ENCODE measurements around the gene ABCA3.
"Not testable (repeated sequence)": the region's sequence is repeated elsewhere in the genome, so short reads cannot be mapped to it uniquely, and the experiment has no call there.

The ABCA3 gene

GRCh38 chr16:2340564-2341455 is at the start of gene ABCA3:
Gene ABCA3, minus strand, starts transcription at chr16:2340728. Its CDS starts 14,262 bp downstream, at chr16:2326466.
- peak; percentile 50 for TF ChIP-seq POLR2A (IDR thresholded peaks at IDR 0.05; ENCODE audit: low read depth, low read length)
- DNase-seq (ENCODE audit: insufficient read length, low spot score) (peak; percentile 98), FAIRE-seq (peak; percentile 89)

DNA sequence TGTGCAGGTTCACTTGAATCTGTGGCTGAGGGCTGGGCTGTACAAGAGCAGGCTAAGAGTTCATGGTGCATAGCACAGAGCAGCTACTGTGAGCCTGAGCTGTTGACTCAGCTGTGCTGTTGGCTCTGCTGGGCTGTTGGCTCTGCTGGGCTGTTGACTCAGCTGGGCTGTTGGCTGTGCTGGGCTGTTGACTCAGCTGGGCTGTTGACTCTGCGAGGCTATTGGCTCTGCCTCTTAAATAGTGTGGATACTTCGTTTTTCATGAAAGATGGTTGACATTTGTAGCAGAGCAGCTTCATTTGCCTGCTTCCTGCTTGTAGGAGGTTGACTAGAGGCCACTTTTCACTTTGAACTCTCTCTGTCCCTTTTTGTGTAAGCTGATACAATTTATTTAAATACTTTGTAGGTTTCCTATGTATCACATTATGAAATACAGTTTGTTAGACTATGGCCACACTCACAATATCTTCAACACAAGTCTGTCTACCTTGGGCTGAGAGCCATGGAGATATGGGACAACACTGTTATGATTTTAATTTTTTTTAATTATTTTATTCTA is 48.4 kb upstream of the ABCA3 start:
- DNase-seq (ENCODE audit: insufficient read length, low spot score) (no peak), FAIRE-seq (no peak)
- TF ChIP-seq POLR2A (IDR thresholded peaks at IDR 0.05; ENCODE audit: low read depth, low read length): no peak

DNA sequence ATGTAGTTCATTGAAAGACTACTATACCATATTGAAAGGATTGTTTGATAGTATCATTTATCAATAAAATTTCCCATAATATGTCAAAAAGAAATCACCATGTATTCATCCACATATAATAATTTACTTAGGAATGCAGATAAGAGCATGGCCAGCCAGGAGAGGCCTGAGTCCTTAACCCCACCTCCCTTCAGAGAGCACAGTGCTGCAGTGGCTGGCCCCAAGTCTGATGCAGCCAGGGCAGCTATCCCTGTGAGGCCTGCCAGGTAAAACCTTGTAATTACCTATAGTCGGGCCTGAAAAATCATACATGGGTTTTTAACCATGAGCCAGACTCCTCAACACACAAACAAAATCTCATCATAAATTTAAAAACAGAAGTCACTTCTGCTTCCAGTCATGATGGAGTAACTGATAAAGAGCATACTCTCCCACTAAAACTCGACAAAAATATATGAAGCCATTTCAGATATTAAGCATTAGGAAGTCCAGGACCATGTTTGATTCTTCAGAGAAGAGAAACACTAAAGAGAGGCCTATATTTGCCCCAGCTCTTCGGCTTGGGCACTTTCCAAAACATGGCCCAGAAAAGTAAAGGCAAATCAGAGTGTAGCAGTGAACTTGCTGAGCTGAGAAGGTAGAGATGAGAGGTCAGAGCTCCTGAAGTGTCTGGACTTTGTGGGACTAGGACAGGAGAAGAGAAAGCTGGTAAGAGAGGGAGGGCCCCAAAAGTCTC is 47.8 kb upstream of the ABCA3 start:
- TF ChIP-seq POLR2A (IDR thresholded peaks at IDR 0.05; ENCODE audit: low read depth, low read length): no peak
- FAIRE-seq: no peak
- DNase-seq (ENCODE audit: insufficient read length, low spot score): no peak

DNA sequence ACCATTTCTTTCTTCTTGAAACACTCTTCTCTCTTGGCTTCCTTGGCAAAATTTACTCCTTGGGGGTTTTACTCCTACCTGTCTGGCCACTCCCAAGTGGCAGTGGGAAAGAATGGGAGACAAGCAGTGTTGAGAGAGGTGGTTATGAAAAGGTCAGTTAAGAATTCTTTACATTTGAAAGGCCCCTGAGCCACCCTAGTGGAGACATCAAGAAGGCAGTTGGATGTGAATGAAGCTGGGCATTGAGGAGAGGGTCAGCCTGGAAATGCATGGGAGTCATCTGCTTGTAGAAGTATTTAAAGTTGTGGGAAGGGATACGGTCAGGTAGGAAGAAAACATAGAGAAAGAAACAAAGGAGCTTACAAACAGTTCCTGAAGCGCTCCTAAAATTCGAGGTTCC is 46.5 kb upstream of the ABCA3 start:
- no peak for FAIRE-seq
- DNase-seq (ENCODE audit: insufficient read length, low spot score): no peak

DNA sequence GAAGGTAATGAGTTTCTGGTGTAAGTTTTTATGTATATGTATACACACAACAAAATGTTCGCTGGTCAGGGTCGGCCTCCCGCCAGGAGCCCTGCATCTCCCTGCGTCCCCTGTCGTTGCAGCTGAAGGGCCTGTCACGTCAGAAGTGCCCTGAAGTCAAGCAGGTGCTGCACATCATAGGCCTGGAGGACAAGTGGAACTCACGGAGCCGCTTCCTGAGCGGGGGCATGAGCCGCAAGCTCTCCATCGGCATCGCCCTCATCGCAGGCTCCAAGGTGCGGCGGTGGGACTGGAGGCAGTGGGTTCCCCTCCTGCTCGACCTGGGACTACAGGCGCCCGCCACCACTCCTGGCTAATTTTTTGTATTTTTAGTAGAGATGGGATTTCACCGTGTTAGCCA is 45.5 kb upstream of the ABCA3 start:
- FAIRE-seq; DNase-seq (ENCODE audit: insufficient read length, low spot score): not testable (repeated sequence)

More for the DNA sequence above, 46.5 kb upstream of the ABCA3 start:
- TF ChIP-seq POLR2A (IDR thresholded peaks at IDR 0.05; ENCODE audit: low read depth, low read length): no peak

DNA sequence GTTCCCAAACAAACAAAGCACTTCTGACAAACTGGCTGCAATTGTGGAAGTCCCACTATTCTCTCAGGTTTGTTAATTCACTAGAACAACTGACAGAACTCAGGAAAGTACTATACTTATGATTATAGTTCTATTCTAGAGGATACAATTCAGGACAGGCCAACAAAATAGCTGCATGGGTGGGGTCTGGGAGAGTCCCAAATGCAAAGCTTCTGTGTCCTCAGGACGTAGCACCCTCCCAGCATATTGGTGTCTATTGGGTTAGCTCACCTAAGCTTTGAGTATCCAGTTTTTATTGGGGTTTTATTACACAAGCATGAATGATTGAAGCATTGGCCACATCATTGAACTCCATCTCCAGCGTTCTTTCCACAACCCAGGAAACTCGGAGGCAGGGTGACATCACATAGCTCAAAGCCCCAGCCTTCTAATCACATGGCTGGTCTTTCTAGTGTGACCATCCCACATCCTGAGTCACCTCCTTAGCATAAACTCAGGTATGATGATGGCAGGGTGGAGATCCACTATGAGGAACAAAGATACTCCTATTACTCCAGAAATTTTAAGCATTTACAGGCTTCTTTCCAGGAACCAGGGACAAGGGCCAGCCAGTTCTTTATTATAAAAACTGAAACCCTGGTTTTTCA is 44.8 kb upstream of the ABCA3 start:
- DNase-seq (ENCODE audit: insufficient read length, low spot score) (no peak), FAIRE-seq (no peak)
- no peak for TF ChIP-seq POLR2A (IDR thresholded peaks at IDR 0.05; ENCODE audit: low read depth, low read length)

GRCh38 chr16:2384426-2384825 is 43.9 kb upstream of the ABCA3 start:
- no peak for DNase-seq (ENCODE audit: insufficient read length, low spot score)
- no peak for FAIRE-seq
- TF ChIP-seq POLR2A (IDR thresholded peaks at IDR 0.05; ENCODE audit: low read depth, low read length): no peak

GRCh38 chr16:2383501-2383900 is 43.0 kb upstream of the ABCA3 start:
- no peak for TF ChIP-seq POLR2A (IDR thresholded peaks at IDR 0.05; ENCODE audit: low read depth, low read length)
- no peak for DNase-seq (ENCODE audit: insufficient read length, low spot score)

GRCh38 chr16:2374644-2375043 is 34.1 kb upstream of the ABCA3 start:
- DNase-seq (ENCODE audit: insufficient read length, low spot score) (no peak), FAIRE-seq (no peak)
- no peak for TF ChIP-seq POLR2A (IDR thresholded peaks at IDR 0.05; ENCODE audit: low read depth, low read length)

More at GRCh38 chr16:2383501-2383900, 43.0 kb upstream of the ABCA3 start:
- FAIRE-seq: no peak

GRCh38 chr16:2373176-2373575 is 32.6 kb upstream of the ABCA3 start:
- FAIRE-seq (no peak), DNase-seq (ENCODE audit: insufficient read length, low spot score) (no peak)
- TF ChIP-seq POLR2A (IDR thresholded peaks at IDR 0.05; ENCODE audit: low read depth, low read length): no peak

DNA sequence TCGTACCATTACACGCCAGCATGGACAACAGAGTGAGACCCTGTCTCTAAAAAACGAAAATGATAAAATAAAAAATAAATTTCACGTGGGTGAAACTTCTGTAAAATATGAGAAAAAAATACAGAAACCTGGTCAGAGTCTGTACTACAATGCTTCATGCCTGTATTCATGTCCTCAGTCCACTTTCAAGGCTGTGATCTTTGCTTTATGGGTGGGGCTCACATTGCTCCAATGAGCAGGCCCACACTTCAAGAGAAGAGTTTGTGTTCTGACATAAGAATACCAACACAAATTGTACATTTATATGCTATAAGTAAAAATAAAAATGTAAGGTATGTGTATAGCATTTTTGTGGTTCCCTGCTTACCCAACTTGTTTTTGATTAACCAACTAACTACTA is 32.2 kb upstream of the ABCA3 start:
- DNase-seq (ENCODE audit: insufficient read length, low spot score): no peak
- no peak for TF ChIP-seq POLR2A (IDR thresholded peaks at IDR 0.05; ENCODE audit: low read depth, low read length)
- no peak for FAIRE-seq

DNA sequence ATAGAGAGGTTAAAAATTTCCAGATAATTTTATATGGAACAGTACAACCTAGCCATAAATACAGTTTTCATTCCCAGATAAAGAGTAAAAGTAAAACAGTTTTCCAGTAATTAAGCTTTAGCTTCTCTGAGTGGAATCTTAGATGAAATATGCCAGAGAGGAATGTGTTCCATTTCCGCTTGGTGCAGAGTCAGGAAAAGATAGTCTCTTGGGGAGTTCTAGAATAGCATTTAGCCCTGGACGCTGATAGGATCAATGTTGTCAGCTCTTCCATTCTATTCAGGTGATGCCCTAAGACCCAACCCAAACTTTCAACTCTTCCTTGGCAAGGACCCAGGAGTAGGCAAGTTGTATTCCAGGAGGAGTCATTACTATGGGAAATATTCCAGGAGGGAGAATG is 30.9 kb upstream of the ABCA3 start:
- no peak for TF ChIP-seq POLR2A (IDR thresholded peaks at IDR 0.05; ENCODE audit: low read depth, low read length)
- FAIRE-seq: no peak
- no peak for DNase-seq (ENCODE audit: insufficient read length, low spot score)

- no peak for TF ChIP-seq POLR2A (IDR thresholded peaks at IDR 0.05; ENCODE audit: low read depth, low read length)
- FAIRE-seq: no peak
- DNase-seq (ENCODE audit: insufficient read length, low spot score): no peak
Observed at GRCh38 chr16:2370721-2371120, 30.2 kb upstream of the ABCA3 start.
